HUES64 (cell line): ENCODE measurements around the gene SMARCD3.

Experiments
- H3K27ac ChIP-seq: 2 replicates; pipeline ENCODE4 v1.7.0; 2013; ENCODE audit warnings: low read depth, low read length, inconsistent platforms
- H3K27me3 ChIP-seq: 2 replicates; pipeline ENCODE4 v1.6.1; 2013; ENCODE audit warnings: mild to moderate bottlenecking, low read length; ENCODE audit not compliant: insufficient read depth
- H3K36me3 ChIP-seq: 2 replicates; pipeline ENCODE4 v1.6.1; 2013; ENCODE audit warnings: mild to moderate bottlenecking, low read length; ENCODE audit not compliant: insufficient read depth
- H3K4me1 ChIP-seq: 2 replicates; pipeline ENCODE4 v1.6.1; 2013; ENCODE audit warnings: mild to moderate bottlenecking, low read length, moderate library complexity; ENCODE audit not compliant: insufficient read depth
- H3K4me3 ChIP-seq: 2 replicates; pipeline ENCODE4 v1.5.1; 2013; ENCODE audit warnings: mild to moderate bottlenecking, low read length, moderate library complexity
- H3K9ac ChIP-seq: 2 replicates; pipeline ENCODE4 v1.6.1; 2013; ENCODE audit warnings: mild to moderate bottlenecking, low read depth, low read length
- H3K9me3 ChIP-seq: 2 replicates; pipeline ENCODE4 v1.6.1; 2013; ENCODE audit warnings: low read depth, low read length; ENCODE audit not compliant: insufficient read depth
- WGBS: fragments of 150-250, 120-280 bp; methylation state at CpG from one replicate; pipeline ENCODE4 v1.1.7; 2013; ENCODE audit warnings: missing lambda C conversion rate; 5-methylcytosine and 5-hydroxymethylcytosine counted together

Gene SMARCD3

GRCh38 chr7:151271699-151272355 lies 23.3 kb upstream of the SMARCD3 start:
- Histone ChIP-seq H3K9ac (no peak overlapping the region), H3K9me3 (no peaks in the 10 kb centered on the region), H3K36me3 (no peaks in the 10 kb centered on the region), H3K4me1 (no peaks in the 10 kb centered on the region), H3K27ac (no peak overlapping the region), H3K4me3 (no peak overlapping the region), H3K27me3 (peaks cover 22% of the 10 kb centered on the region)
- WGBS: 83% methylated on average over 7 of the region's 7 CpGs

GRCh38 chr7:151269511-151269910 lies 21.0 kb upstream of the SMARCD3 start:
- no peaks in the 10 kb centered on the region for H3K36me3 ChIP-seq
- H3K4me3 ChIP-seq: no peak overlapping the region
- H3K27me3 ChIP-seq: peaks cover 2% of the 10 kb centered on the region; the same call in 1 of the 2 replicates
- no peak overlapping the region for H3K9ac ChIP-seq
- H3K4me1 ChIP-seq: no peaks in the 10 kb centered on the region
- 94% methylated on average over 10 of the region's 10 CpGs for WGBS
- H3K9me3 ChIP-seq: no peaks in the 10 kb centered on the region
- H3K27ac ChIP-seq: no peak overlapping the region

- H3K9me3 ChIP-seq: no peaks in the 10 kb centered on the region
- H3K36me3 ChIP-seq: no peaks in the 10 kb centered on the region
- peaks cover 5% of the 10 kb centered on the region; the same call in 1 of the 2 replicates for H3K27me3 ChIP-seq
- no peak overlapping the region for H3K27ac ChIP-seq
- no peak overlapping the region for H3K4me3 ChIP-seq
- H3K9ac ChIP-seq: no peak overlapping the region
- 91% methylated on average over 9 of the region's 9 CpGs for WGBS
- no peaks in the 10 kb centered on the region for H3K4me1 ChIP-seq
Measured at GRCh38 chr7:151265351-151265931, 16.9 kb upstream of the SMARCD3 start.

GRCh38 chr7:151264615-151265014 lies 16.1 kb upstream of the SMARCD3 start:
- Histone ChIP-seq H3K27ac (no peak overlapping the region), H3K4me3 (no peak overlapping the region), H3K4me1 (no peaks in the 10 kb centered on the region), H3K27me3 (peaks cover 8% of the 10 kb centered on the region; the same call in 1 of the 2 replicates), H3K9me3 (no peaks in the 10 kb centered on the region), H3K36me3 (no peaks in the 10 kb centered on the region), H3K9ac (no peak overlapping the region)
- WGBS: 78% methylated on average over 5 of the region's 5 CpGs

GRCh38 chr7:151261529-151261928 lies 13.0 kb upstream of the SMARCD3 start:
- Histone ChIP-seq H3K27me3 (peaks cover 11% of the 10 kb centered on the region; the same call in 1 of the 2 replicates), H3K4me1 (no peaks in the 10 kb centered on the region), H3K4me3 (no peak overlapping the region), H3K9me3 (no peaks in the 10 kb centered on the region), H3K9ac (no peak overlapping the region), H3K36me3 (no peaks in the 10 kb centered on the region), H3K27ac (no peak overlapping the region)
- WGBS: 83% methylated on average over 10 of the region's 10 CpGs

DNA sequence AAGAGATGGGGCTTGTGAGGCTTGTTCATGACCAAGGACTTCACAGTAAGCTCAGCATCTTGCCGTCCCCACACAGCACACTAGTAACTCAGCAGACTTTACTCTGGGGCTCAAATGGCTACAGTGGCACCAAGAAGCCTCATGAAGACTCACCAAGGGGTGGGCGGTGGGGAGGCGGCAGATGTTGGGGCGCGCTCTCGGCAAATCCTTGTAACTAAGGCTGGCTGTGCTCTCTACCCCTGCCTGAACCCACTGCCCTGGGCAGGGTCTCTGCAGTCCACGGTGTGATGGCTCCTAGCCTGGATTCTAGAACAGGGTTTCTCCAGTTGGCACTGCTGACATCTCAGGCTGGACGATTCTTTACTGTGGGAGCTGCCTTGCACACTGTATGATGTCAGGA lies 12.4 kb upstream of the SMARCD3 start:
- H3K36me3 ChIP-seq: no peaks in the 10 kb centered on the region
- no peak overlapping the region for H3K27ac ChIP-seq
- peaks cover 11% of the 10 kb centered on the region; the same call in 1 of the 2 replicates for H3K27me3 ChIP-seq
- H3K9me3 ChIP-seq: no peaks in the 10 kb centered on the region
- H3K4me3 ChIP-seq: no peak overlapping the region
- H3K4me1 ChIP-seq: no peaks in the 10 kb centered on the region
- no peak overlapping the region for H3K9ac ChIP-seq
- 92% methylated on average over 8 of the region's 8 CpGs for WGBS

DNA sequence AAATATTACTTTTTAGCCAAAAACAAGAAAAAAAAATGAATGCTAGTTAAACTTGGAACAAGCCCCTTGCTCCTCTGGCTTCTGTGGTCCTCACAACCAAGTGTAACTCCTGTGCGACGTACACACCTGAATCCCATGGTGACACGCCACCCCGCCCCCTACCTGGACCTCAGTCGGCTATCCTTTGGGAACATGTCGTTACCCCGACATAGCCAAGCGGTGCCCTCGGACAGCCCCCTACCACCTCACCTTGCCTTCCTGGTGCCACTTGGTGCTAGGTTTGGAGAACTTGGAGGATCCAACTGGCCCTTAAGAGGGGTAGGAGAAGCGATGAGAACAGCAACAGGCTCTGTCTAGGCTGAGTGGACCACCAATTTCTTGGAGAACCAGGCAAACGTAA lies 12.0 kb upstream of the SMARCD3 start:
- WGBS: 90% methylated on average over 11 of the region's 11 CpGs
- H3K9me3 ChIP-seq: no peaks in the 10 kb centered on the region
- H3K4me3 ChIP-seq: no peak overlapping the region
- H3K27ac ChIP-seq: no peak overlapping the region
- no peaks in the 10 kb centered on the region for H3K36me3 ChIP-seq
- H3K9ac ChIP-seq: no peak overlapping the region
- peaks cover 13% of the 10 kb centered on the region; the same call in 1 of the 2 replicates for H3K27me3 ChIP-seq
- no peaks in the 10 kb centered on the region for H3K4me1 ChIP-seq

DNA sequence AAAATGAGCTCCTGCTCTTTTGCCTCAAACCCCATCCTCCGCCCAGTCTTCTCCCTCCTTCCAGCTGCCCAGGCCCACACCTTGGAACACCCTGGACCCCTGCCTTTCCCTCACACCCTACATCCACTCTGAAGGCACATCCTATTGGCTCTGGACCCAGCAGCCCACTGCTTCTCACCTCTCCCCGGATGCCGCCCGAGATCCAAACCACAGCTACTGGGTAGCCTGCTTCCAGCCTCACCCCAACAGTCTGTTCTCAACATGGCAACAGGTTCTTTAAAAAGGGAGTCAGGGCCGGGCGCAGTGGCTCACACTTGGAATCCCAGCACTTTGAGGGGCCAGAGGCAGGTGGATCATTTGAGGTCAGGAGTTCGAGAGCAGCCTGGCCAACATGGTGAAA lies 9.5 kb upstream of the SMARCD3 start:
- Histone ChIP-seq H3K4me3 (no peak overlapping the region), H3K9ac (no peak overlapping the region), H3K27me3 (peaks cover 37% of the 10 kb centered on the region), H3K4me1 (peaks cover 4% of the 10 kb centered on the region; the same call in 1 of the 2 replicates), H3K27ac (no peak overlapping the region), H3K9me3 (no peaks in the 10 kb centered on the region), H3K36me3 (no peaks in the 10 kb centered on the region)
- WGBS: 93% methylated on average over 7 of the region's 7 CpGs

GRCh38 chr7:151256410-151257045 lies 8.0 kb upstream of the SMARCD3 start:
- Histone ChIP-seq H3K27ac (no peak overlapping the region), H3K9ac (no peak overlapping the region), H3K9me3 (no peaks in the 10 kb centered on the region), H3K4me1 (peaks cover 8% of the 10 kb centered on the region), H3K36me3 (no peaks in the 10 kb centered on the region), H3K4me3 (no peak overlapping the region), H3K27me3 (peaks cover 44% of the 10 kb centered on the region)
- WGBS: 73% methylated on average over 16 of the region's 16 CpGs

- H3K4me1 ChIP-seq: peaks cover 13% of the 10 kb centered on the region
- no peak overlapping the region for H3K9ac ChIP-seq
- no peak overlapping the region for H3K4me3 ChIP-seq
- no peak overlapping the region for H3K27ac ChIP-seq
- H3K27me3 ChIP-seq: peaks cover 49% of the 10 kb centered on the region
- H3K36me3 ChIP-seq: no peaks in the 10 kb centered on the region
- WGBS: 80% methylated on average over 7 of the region's 7 CpGs
- H3K9me3 ChIP-seq: no peaks in the 10 kb centered on the region
Measured at GRCh38 chr7:151255390-151255789, 6.9 kb upstream of the SMARCD3 start.

DNA sequence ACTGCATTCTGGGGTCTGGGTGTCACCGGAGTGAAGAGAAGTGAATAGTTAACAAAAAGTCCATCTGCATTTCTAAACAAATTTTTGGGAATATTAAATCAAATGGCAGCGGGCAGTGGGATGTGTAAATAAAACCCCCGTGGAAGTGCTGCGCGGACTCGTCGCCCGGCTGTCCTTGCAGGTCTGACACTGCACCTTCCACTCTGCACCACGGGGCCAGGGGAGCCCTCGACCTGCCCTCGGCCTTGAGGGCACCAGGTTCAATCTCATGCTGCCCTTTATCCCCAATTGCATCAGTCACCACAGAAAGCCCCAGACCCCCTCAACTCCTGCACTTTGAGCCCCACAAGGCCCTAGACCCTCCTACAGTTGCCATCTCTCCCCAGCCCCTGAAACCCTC lies 6.4 kb upstream of the SMARCD3 start:
- Histone ChIP-seq H3K4me3 (no peak overlapping the region), H3K27me3 (peaks cover 52% of the 10 kb centered on the region), H3K36me3 (no peaks in the 10 kb centered on the region), H3K4me1 (peaks cover 17% of the 10 kb centered on the region), H3K27ac (no peak overlapping the region), H3K9ac (no peak overlapping the region), H3K9me3 (no peaks in the 10 kb centered on the region)
- WGBS: 90% methylated on average over 11 of the region's 11 CpGs
